HFFc6 (cell line): ENCODE results near the gene LINC00237. TPM values are rescaled to one million over a fixed set of nuclear protein-coding genes. Genes with fewer than 3 reads are reported as not detected.

Experiments
- DNase-seq: peaks from one replicate; pipeline ENCODE4 v3.0.0-alpha.2; 2018
- H3K27ac Mint-ChIP-seq: 2 replicates; pipeline ENCODE4 v1.8.0; 2020; ENCODE audit warnings: mild to moderate bottlenecking, mixed read lengths
- H3K27me3 Mint-ChIP-seq: 2 replicates; pipeline ENCODE4 v1.8.0; 2021; ENCODE audit warnings: mild to moderate bottlenecking, moderate library complexity, mixed read lengths; ENCODE audit not compliant: insufficient read depth
- H3K36me3 Mint-ChIP-seq: 2 replicates; pipeline ENCODE4 v1.8.0; 2021; ENCODE audit warnings: low read depth, mixed read lengths
- H3K4me1 Mint-ChIP-seq: 2 replicates; pipeline ENCODE4 v1.8.0; 2020; ENCODE audit warnings: low read depth, mixed read lengths
- H3K4me3 Mint-ChIP-seq: 2 replicates; pipeline ENCODE4 v1.8.0; 2020; ENCODE audit warnings: mild to moderate bottlenecking, moderate library complexity, mixed read lengths
- H3K9me3 Mint-ChIP-seq: 2 replicates; pipeline ENCODE4 v1.8.0; 2020; ENCODE audit warnings: mild to moderate bottlenecking, mixed read lengths
- CTCF ChIP-seq: fragments of 200-600 bp; sonication (generic); IDR thresholded peaks from 2 replicates; pipeline ENCODE4 v1.5.0; 2021; ENCODE audit warnings: antibody characterized with exemption, mild to moderate bottlenecking
- total RNA-seq, 6 experiments: library from RNA; stranded (reverse); fragmentation: NEBNext Ultra II Directional; extraction: Animal tissue kit (Norgen Biotek cat#: 25700); gene quantifications; 2 replicates in 1 of 6; 3 replicates in 5 of 6; pipeline ENCODE4 v1.2.3, GENCODE V29; 2021

The LINC00237 gene
- total RNA-seq, 6 experiments from 2014 or later, result not detected

GRCh38 chr20:21114584-21114983 lies 8.4 kb upstream of the LINC00237 start:
- Mint-ChIP-seq H3K9me3 (no peaks in the 10 kb centered on the region), H3K36me3 (no peaks in the 10 kb centered on the region), H3K4me1 (no peaks in the 10 kb centered on the region), H3K27me3 (peaks cover 12% of the 10 kb centered on the region), H3K27ac (no peak overlapping the region), H3K4me3 (no peak overlapping the region)
- TF ChIP-seq CTCF, result no peak
- DNase-seq, result no peak

GRCh38 chr20:21113697-21114096 lies 7.5 kb upstream of the LINC00237 start:
- Mint-ChIP-seq H3K9me3 (no peaks in the 10 kb centered on the region), H3K4me1 (no peaks in the 10 kb centered on the region), H3K4me3 (no peak overlapping the region), H3K36me3 (no peaks in the 10 kb centered on the region), H3K27me3 (peaks cover 12% of the 10 kb centered on the region), H3K27ac (no peak overlapping the region)
- DNase-seq, result no peak
- no peak for TF ChIP-seq CTCF

- no peaks in the 10 kb centered on the region for H3K4me1 Mint-ChIP-seq
- no peaks in the 10 kb centered on the region for H3K36me3 Mint-ChIP-seq
- no peak overlapping the region for H3K4me3 Mint-ChIP-seq
- no peak overlapping the region for H3K27ac Mint-ChIP-seq
- H3K9me3 Mint-ChIP-seq, result no peaks in the 10 kb centered on the region
- DNase-seq, result no peak
- TF ChIP-seq CTCF, result no peak
- peaks cover 16% of the 10 kb centered on the region for H3K27me3 Mint-ChIP-seq
Measured at GRCh38 chr20:21111416-21111815, 5.3 kb upstream of the LINC00237 start.

DNA sequence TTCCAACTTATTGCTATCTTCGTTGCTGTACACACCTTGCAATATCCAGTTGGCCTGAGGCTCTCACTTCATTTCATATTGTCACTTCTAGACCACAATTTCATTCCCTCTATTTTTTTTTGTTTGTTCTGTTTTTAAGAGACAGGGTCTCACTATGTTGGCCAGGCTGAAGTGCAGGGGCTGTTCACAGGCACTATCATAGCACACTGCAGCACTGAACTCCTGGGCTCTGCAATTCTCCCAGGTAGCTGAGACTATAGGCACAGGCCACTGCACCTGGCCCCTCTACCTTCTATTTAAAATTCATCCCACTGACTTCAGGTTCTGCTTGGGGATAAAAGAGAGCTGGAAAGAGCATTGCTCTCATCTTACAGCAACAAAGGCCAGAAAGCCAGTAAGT lies 4.7 kb upstream of the LINC00237 start:
- H3K27ac Mint-ChIP-seq, result no peak overlapping the region
- no peaks in the 10 kb centered on the region for H3K4me1 Mint-ChIP-seq
- no peaks in the 10 kb centered on the region for H3K9me3 Mint-ChIP-seq
- no peaks in the 10 kb centered on the region for H3K36me3 Mint-ChIP-seq
- H3K27me3 Mint-ChIP-seq, result peaks cover 19% of the 10 kb centered on the region
- no peak for TF ChIP-seq CTCF
- DNase-seq, result no peak
- H3K4me3 Mint-ChIP-seq, result no peak overlapping the region

DNA sequence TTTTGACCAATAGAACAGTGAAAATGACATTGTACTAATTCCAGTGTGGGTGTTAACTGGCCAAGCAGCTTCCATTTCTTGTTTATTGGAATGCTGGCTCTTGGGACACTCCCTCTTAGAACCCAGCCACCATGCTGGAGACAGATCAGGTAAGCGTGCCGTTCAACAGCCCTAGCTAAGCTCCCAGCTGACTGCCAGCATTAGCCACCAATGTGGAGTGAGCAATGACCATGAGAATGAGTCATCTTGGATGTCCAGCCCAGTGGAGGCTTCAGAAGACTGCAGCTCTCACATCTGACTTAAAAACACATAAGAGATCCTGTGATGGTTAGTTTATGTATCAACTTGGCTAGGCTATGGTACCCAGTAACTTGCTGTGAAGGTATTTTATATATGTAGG lies 3.0 kb upstream of the LINC00237 start:
- H3K4me1 Mint-ChIP-seq, result no peaks in the 10 kb centered on the region
- H3K27me3 Mint-ChIP-seq, result peaks cover 25% of the 10 kb centered on the region
- no peaks in the 10 kb centered on the region for H3K36me3 Mint-ChIP-seq
- no peak overlapping the region for H3K4me3 Mint-ChIP-seq
- H3K27ac Mint-ChIP-seq, result no peak overlapping the region
- DNase-seq, result no peak
- no peaks in the 10 kb centered on the region for H3K9me3 Mint-ChIP-seq
- no peak for TF ChIP-seq CTCF
